PC-3 (cell line): ENCODE results near the gene USP40. TPM values are rescaled to one million over a fixed set of nuclear protein-coding genes. Genes with fewer than 3 reads are reported as not detected.

ENCODE experiments used
- ATAC-seq: fragments of 200-7000 bp; cut with Tn5 transposase; 2 replicates; pipeline ENCODE4 v1.9.1; 2020; ENCODE audit warnings: mild to moderate bottlenecking, moderate library complexity
- BruUV-seq: library from RNA; stranded (reverse); fragments of 400-500 nt; replicated peaks from 2 replicates; lab custom pipeline; 2021; lab: Mats Ljungman, UMichigan
- CTCF ChIA-PET: fragments of 300-600 bp; sonication (Branson Sonifier 250); formaldehyde crosslinking; loops from one replicate; lab custom pipeline; 2022; ENCODE audit warnings: antibody characterized with exemption; lab: Charles Lee
- POLR2A ChIA-PET: fragments of 300-600 bp; sonication (Branson Sonifier 250); formaldehyde crosslinking; loops from one replicate; lab custom pipeline; 2022; ENCODE audit warnings: antibody characterized with exemption; ENCODE audit not compliant: unreplicated experiment; lab: Charles Lee
- DNase-seq: peaks from one replicate; pipeline ENCODE4 v3.0.0-alpha.2; 2015
- H2AFZ ChIP-seq: fragments of 300-600 bp; sonication (generic); 2 replicates; pipeline ENCODE4 v1.6.0; 2016; ENCODE audit warnings: antibody characterized with exemption, low read length
- H3F3A ChIP-seq: fragments of 300-600 bp; sonication (generic); one replicate; pipeline ENCODE4 v1.6.0; 2017; ENCODE audit warnings: antibody characterized with exemption, low read length, control low read depth, mild to moderate bottlenecking; ENCODE audit not compliant: unreplicated experiment
- H3K27ac ChIP-seq: fragments of 300-600 bp; sonication (generic); 2 replicates; pipeline ENCODE4 v1.5.1; 2016; ENCODE audit warnings: mild to moderate bottlenecking, low read length
- H3K27me3 ChIP-seq: fragments of 300-600 bp; sonication (generic); 2 replicates; pipeline ENCODE4 v1.6.1; 2016; ENCODE audit warnings: low read length, mixed read lengths
- H3K36me3 ChIP-seq: fragments of 300-600 bp; sonication (generic); 2 replicates; pipeline ENCODE4 v1.6.1; 2016; ENCODE audit warnings: low read depth, mixed run types, low read length, mixed read lengths
- H3K4me1 ChIP-seq: fragments of 300-600 bp; sonication (generic); 2 replicates; pipeline ENCODE4 v1.5.1; 2016; ENCODE audit warnings: low read length; ENCODE audit not compliant: insufficient read depth
- H3K4me2 ChIP-seq: fragments of 300-600 bp; sonication (generic); 2 replicates; pipeline ENCODE4 v1.6.0; 2016; ENCODE audit warnings: low read length
- H3K4me3 ChIP-seq: fragments of 300-600 bp; sonication (generic); 2 replicates; pipeline ENCODE4 v1.5.1; 2016; ENCODE audit warnings: mild to moderate bottlenecking, low read length, mixed read lengths
- H3K79me2 ChIP-seq: fragments of 300-600 bp; sonication (generic); 2 replicates; pipeline ENCODE4 v1.6.1; 2017; ENCODE audit warnings: low read length, mixed read lengths
- H3K9ac ChIP-seq: fragments of 300-600 bp; sonication (generic); 2 replicates; pipeline ENCODE4 v1.6.0; 2016; ENCODE audit warnings: mild to moderate bottlenecking, low read length
- H3K9me2 ChIP-seq: fragments of 300-600 bp; sonication (generic); replicated peaks from 2 replicates; pipeline ENCODE4 v1.6.1; 2016; ENCODE audit warnings: mixed run types, low read length, mixed read lengths
- H3K9me3 ChIP-seq: fragments of 300-600 bp; sonication (generic); 2 replicates; pipeline ENCODE4 v1.6.1; 2016; ENCODE audit warnings: low read length, mixed read lengths
- H4K20me1 ChIP-seq: fragments of 300-600 bp; sonication (generic); 2 replicates; pipeline ENCODE4 v1.6.1; 2016; ENCODE audit warnings: low read length, mixed read lengths
- EZH2 ChIP-seq: fragments of 300-600 bp; sonication (generic); IDR thresholded peaks from one replicate; pipeline ENCODE4 v1.6.1; 2017; ENCODE audit warnings: antibody characterized with exemption, mild to moderate bottlenecking, low read length; ENCODE audit not compliant: unreplicated experiment
- EZH2phosphoT487 ChIP-seq: fragments of 300-600 bp; sonication (generic); IDR thresholded peaks from 2 replicates; pipeline ENCODE4 v1.6.1; 2018; ENCODE audit warnings: mild to moderate bottlenecking, antibody characterized with exemption, low read length, borderline replicate concordance
- intact Hi-C: fragments of 100-400 bp; cut with micrococcal nuclease; formaldehyde crosslinking; loops from 2 replicates; pipeline ENCODE4 v1.9.0; 2023
- total RNA-seq: library from RNA; depleted of rRNA; stranded (reverse); fragments of >200 nt; gene quantifications from 2 replicates; pipeline ENCODE4 v1.2.3, GENCODE V29; 2014
- TF ChIP-seq, protein P1 (sequence below): fragments of 300-600 bp; sonication (generic); conservative IDR thresholded peaks from 2 replicates; pipeline ENCODE4 v1.5.1; 2017; ENCODE audit warnings: antibody characterized with exemption, low read depth, mild to moderate bottlenecking, low read length

USP40 gene
- total RNA-seq, 1 experiment from 2014 or later: 32.1 TPM

DNA sequence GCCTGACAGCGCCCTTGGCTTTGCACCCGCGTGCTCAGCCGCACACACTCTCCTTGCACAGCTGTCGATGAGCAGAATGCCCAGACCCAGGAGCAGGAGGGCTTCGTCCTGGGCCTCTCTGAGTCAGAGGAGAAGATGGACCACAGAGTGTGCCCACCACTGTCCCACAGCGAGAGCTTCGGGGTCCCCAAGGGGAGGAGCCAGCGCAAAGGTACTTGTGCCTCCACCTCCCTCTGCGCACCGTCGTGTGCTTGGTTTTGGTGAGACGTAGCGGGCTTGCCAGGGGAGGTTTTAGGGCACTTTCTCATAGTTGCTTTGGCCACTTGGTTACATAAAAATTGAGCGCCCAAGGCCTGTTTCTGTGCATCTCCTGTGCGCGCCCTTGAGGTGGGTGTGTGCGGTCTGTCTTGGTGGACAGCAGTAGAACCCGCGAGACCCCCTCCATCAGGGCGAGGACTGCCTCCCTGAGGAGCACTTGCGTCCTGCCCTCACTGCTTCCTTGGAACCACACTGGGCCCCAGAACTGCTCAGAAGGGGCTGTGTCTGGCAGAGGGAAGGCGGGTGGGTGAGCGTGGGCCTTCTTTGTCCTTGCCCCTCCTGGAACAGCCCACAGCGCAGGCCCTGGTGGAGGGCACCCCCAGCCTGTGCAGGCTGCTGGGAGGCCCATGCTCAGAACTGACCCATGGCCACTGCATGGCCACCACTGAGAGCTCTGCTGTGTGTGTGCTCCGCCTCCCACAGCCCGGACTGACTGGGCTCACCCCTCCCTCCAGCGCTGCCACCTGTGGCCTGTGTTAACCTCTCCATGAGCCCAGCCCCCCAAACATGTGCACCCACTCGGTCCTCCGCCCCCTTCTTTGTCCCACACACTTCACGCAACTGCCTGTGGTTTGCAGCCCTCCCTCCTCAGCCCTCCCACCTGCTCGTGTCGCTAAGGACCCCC lies 116.4 kb downstream of the USP40 start:
- H3K4me1 ChIP-seq: 0 out of 2 replicates have a peak, but pooled peaks cover 3% of the 10 kb centered on the region
- H3K4me2 ChIP-seq: no peak overlapping the region
- H3K27me3 ChIP-seq: no peaks in the 10 kb centered on the region
- no peak for DNase-seq
- TF ChIP-seq, protein P1, sequence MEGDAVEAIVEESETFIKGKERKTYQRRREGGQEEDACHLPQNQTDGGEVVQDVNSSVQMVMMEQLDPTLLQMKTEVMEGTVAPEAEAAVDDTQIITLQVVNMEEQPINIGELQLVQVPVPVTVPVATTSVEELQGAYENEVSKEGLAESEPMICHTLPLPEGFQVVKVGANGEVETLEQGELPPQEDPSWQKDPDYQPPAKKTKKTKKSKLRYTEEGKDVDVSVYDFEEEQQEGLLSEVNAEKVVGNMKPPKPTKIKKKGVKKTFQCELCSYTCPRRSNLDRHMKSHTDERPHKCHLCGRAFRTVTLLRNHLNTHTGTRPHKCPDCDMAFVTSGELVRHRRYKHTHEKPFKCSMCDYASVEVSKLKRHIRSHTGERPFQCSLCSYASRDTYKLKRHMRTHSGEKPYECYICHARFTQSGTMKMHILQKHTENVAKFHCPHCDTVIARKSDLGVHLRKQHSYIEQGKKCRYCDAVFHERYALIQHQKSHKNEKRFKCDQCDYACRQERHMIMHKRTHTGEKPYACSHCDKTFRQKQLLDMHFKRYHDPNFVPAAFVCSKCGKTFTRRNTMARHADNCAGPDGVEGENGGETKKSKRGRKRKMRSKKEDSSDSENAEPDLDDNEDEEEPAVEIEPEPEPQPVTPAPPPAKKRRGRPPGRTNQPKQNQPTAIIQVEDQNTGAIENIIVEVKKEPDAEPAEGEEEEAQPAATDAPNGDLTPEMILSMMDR: no peak
- TF ChIP-seq EZH2phosphoT487 (no peak), EZH2 (no peak)
- intact Hi-C loops: loop anchor here (1.0 to 10.0 kb wide), 4 partner anchors 31 to 261 kb away; partner anchors contain the start of gene ATG16L1
- H2AFZ ChIP-seq: no peak overlapping the region
- no peaks in the 10 kb centered on the region for H3K79me2 ChIP-seq
- no peaks in the 10 kb centered on the region for H4K20me1 ChIP-seq
- H3K27ac ChIP-seq: no peak overlapping the region
- peaks cover 79% of the 10 kb centered on the region for H3K36me3 ChIP-seq
- H3K9me3 ChIP-seq: no peaks in the 10 kb centered on the region
- no peaks in the 10 kb centered on the region for H3K9me2 ChIP-seq
- ATAC-seq: no peak
- no peak overlapping the region for H3K4me3 ChIP-seq
- CTCF ChIA-PET: no interaction called here
- no TSS peak for BruUV-seq
- no peaks in the 10 kb centered on the region for H3F3A ChIP-seq
- POLR2A ChIA-PET: no interaction called here
- H3K9ac ChIP-seq: no peak overlapping the region

DNA sequence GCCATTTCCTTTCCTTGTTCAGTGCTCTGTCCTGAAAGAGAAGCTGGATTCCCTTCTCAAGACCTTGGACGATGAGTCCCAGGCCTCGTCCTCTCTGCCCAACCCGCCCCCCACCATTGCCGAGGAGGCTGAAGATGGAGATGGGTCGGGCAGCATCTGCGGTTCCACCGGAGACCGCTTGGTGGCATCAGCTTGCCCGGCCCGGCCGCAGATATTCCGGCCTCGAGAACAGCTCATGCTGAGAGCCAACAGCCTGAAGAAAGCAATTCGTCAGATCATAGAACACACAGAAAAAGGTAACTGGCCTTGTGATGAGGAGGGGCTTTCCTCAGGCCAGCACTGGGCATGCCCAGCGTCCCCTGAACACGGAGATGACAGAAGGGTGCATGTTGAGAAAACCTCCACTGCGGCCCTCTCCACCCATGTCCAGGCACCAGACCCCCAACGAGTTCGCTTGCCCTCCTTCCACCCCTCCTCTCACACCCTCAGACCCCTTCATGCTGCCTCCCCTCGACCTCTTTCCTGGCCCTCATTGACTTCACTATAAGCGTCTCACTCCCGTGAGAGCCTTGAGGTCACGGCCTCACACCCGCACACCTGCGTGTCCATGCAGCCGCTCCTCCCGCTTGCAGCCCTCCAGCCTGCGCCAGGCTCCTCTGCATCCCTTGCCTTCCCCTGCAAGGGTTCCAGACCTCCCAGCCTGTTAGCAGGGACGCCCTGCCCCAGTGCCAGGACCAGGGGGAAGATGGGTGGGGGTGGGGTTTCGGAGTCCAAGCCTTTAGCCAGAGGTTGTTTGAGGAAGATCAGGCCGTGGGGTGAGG lies 117.3 kb downstream of the USP40 start:
- peak; percentile 53 for DNase-seq
- 0 out of 2 replicates have a peak, but pooled peaks cover 3% of the 10 kb centered on the region for H3K4me1 ChIP-seq

More for the DNA sequence above, 117.3 kb downstream of the USP40 start:
- peaks cover 75% of the 10 kb centered on the region for H3K36me3 ChIP-seq
- H3K4me3 ChIP-seq: no peak overlapping the region
- no peak overlapping the region for H3K9ac ChIP-seq
- no peaks in the 10 kb centered on the region for H3K9me3 ChIP-seq
- ATAC-seq: peak; percentile 83
- H3F3A ChIP-seq: no peaks in the 10 kb centered on the region
- intact Hi-C loops: loop anchor here (1.0 to 10.0 kb wide), 4 partner anchors 32 to 262 kb away; partner anchors contain the start of gene ATG16L1
- ChIA-PET POLR2A (interaction anchor here (1.0 to 1.1 kb wide), 2 partner anchors 103 to 383 kb away, joined by 3 to 9 read pairs; no protein-coding TSS in a partner anchor), CTCF (interaction anchor here (0.6 to 1.2 kb wide), 3 partner anchors 38 to 383 kb away, joined by 3 to 12 read pairs (median 4); no protein-coding TSS in a partner anchor)
- no peaks in the 10 kb centered on the region for H3K9me2 ChIP-seq
- no peak overlapping the region for H3K27ac ChIP-seq
- no peaks in the 10 kb centered on the region for H3K79me2 ChIP-seq
- H3K4me2 ChIP-seq: no peak overlapping the region
- no TSS peak for BruUV-seq
- H2AFZ ChIP-seq: no peak overlapping the region
- no peaks in the 10 kb centered on the region for H4K20me1 ChIP-seq
- H3K27me3 ChIP-seq: no peaks in the 10 kb centered on the region
- TF ChIP-seq EZH2 (no peak), EZH2phosphoT487 (no peak)
- TF ChIP-seq, protein P1: peak; percentile 68
